ENCODE results near the gene MATK.

GRCh38 chr19:3790209-3790734 lies 4.1 kb upstream of the MATK start:
- TF ChIP-seq POLR2AphosphoS5 (IDR thresholded peaks at IDR 0.05), result no peak
- no peak for TF ChIP-seq POLR2A (IDR thresholded peaks at IDR 0.05)
